GM23248 (cell line): Measurements from ENCODE around the gene MXI1.

Experiments
- EZH2 ChIP-seq: fragments of 200-600 bp; sonication (generic); IDR thresholded peaks from 2 replicates; pipeline ENCODE4 v1.6.1; 2018; ENCODE audit warnings: antibody characterized with exemption, mild to moderate bottlenecking; ENCODE audit not compliant: insufficient read depth, poor library complexity, severe bottlenecking
- EZH2phosphoT487 ChIP-seq: fragments of 200-600 bp; sonication (generic); IDR thresholded peaks from 2 replicates; pipeline ENCODE4 v1.6.1; 2018; ENCODE audit warnings: antibody characterized with exemption, moderate library complexity, mild to moderate bottlenecking, low read depth; ENCODE audit not compliant: insufficient read depth

- TF ChIP-seq EZH2phosphoT487 (no peak), EZH2 (no peak)
Measured at GRCh38 chr10:110334061-110334656, 126.8 kb downstream of the MXI1 start.
